ENCODE measurements around the gene TSHZ2.

TSHZ2 gene

GRCh38 chr20:53425941-53426340 is 453.8 kb downstream of the TSHZ2 start:
- Histone ChIP-seq H3K9ac (no peak overlapping the region), H3K4me1 (ENCODE audit: low read depth, poor library complexity, severe bottlenecking) (no peaks in the 10 kb centered on the region), H3K79me2 (ENCODE audit: insufficient read depth, low read depth) (no peaks in the 10 kb centered on the region), H3K4me2 (no peak overlapping the region), H3K27me3 (ENCODE audit: insufficient read depth, low read depth) (no peaks in the 10 kb centered on the region), H2AFZ (ENCODE audit: low read depth) (no peak overlapping the region), H3K4me3 (IDR thresholded peaks at IDR 0.05; ENCODE audit: insufficient read depth, low read depth, low read length) (no peak overlapping the region), H4K20me1 (ENCODE audit: insufficient read depth) (no peaks in the 10 kb centered on the region), H3K27ac (no peak overlapping the region), H3K36me3 (ENCODE audit: insufficient read depth) (no peaks in the 10 kb centered on the region)
- TF ChIP-seq CTCF (conservative IDR thresholded peaks at IDR 0.05; ENCODE audit: low read depth, low read length), result no peak

- no peak overlapping the region for H3K27ac ChIP-seq
- H3K4me1 ChIP-seq (ENCODE audit: low read depth, poor library complexity, severe bottlenecking), result no peaks in the 10 kb centered on the region
- H3K4me3 ChIP-seq (IDR thresholded peaks at IDR 0.05; ENCODE audit: insufficient read depth, low read depth, low read length), result no peak overlapping the region
- no peak overlapping the region for H3K4me2 ChIP-seq
- no peak overlapping the region for H2AFZ ChIP-seq (ENCODE audit: low read depth)
- no peaks in the 10 kb centered on the region for H4K20me1 ChIP-seq (ENCODE audit: insufficient read depth)
- no peak overlapping the region for H3K9ac ChIP-seq
- no peaks in the 10 kb centered on the region for H3K79me2 ChIP-seq (ENCODE audit: insufficient read depth, low read depth)
- no peak for TF ChIP-seq CTCF (conservative IDR thresholded peaks at IDR 0.05; ENCODE audit: low read depth, low read length)
- H3K27me3 ChIP-seq (ENCODE audit: insufficient read depth, low read depth), result no peaks in the 10 kb centered on the region
- no peaks in the 10 kb centered on the region for H3K36me3 ChIP-seq (ENCODE audit: insufficient read depth)
Observed at GRCh38 chr20:53426766-53427312, 454.7 kb downstream of the TSHZ2 start.

GRCh38 chr20:53427951-53428350 is 455.8 kb downstream of the TSHZ2 start:
- no peak for TF ChIP-seq CTCF (conservative IDR thresholded peaks at IDR 0.05; ENCODE audit: low read depth, low read length)
- Histone ChIP-seq H4K20me1 (ENCODE audit: insufficient read depth) (no peaks in the 10 kb centered on the region), H3K9ac (no peak overlapping the region), H2AFZ (ENCODE audit: low read depth) (no peak overlapping the region), H3K36me3 (ENCODE audit: insufficient read depth) (no peaks in the 10 kb centered on the region), H3K4me3 (IDR thresholded peaks at IDR 0.05; ENCODE audit: insufficient read depth, low read depth, low read length) (no peak overlapping the region), H3K4me2 (no peak overlapping the region), H3K4me1 (ENCODE audit: low read depth, poor library complexity, severe bottlenecking) (no peaks in the 10 kb centered on the region), H3K27ac (no peak overlapping the region), H3K27me3 (ENCODE audit: insufficient read depth, low read depth) (no peaks in the 10 kb centered on the region), H3K79me2 (ENCODE audit: insufficient read depth, low read depth) (no peaks in the 10 kb centered on the region)

- no peak overlapping the region for H3K9ac ChIP-seq
- no peaks in the 10 kb centered on the region for H3K36me3 ChIP-seq (ENCODE audit: insufficient read depth)
- TF ChIP-seq CTCF (conservative IDR thresholded peaks at IDR 0.05; ENCODE audit: low read depth, low read length), result no peak
- H3K4me2 ChIP-seq, result no peak overlapping the region
- H3K79me2 ChIP-seq (ENCODE audit: insufficient read depth, low read depth), result no peaks in the 10 kb centered on the region
- no peak overlapping the region for H3K4me3 ChIP-seq (IDR thresholded peaks at IDR 0.05; ENCODE audit: insufficient read depth, low read depth, low read length)
- H3K27ac ChIP-seq, result no peak overlapping the region
- H4K20me1 ChIP-seq (ENCODE audit: insufficient read depth), result no peaks in the 10 kb centered on the region
- no peaks in the 10 kb centered on the region for H3K4me1 ChIP-seq (ENCODE audit: low read depth, poor library complexity, severe bottlenecking)
- H2AFZ ChIP-seq (ENCODE audit: low read depth), result no peak overlapping the region
- no peaks in the 10 kb centered on the region for H3K27me3 ChIP-seq (ENCODE audit: insufficient read depth, low read depth)
Observed at GRCh38 chr20:53428588-53428987, 456.4 kb downstream of the TSHZ2 start.
